ENCODE measurements around the gene PPIP5K2.
"Not testable (repeated sequence)": the region's sequence is repeated elsewhere in the genome, so short reads cannot be mapped to it uniquely, and the experiment has no call there.

The PPIP5K2 gene

DNA sequence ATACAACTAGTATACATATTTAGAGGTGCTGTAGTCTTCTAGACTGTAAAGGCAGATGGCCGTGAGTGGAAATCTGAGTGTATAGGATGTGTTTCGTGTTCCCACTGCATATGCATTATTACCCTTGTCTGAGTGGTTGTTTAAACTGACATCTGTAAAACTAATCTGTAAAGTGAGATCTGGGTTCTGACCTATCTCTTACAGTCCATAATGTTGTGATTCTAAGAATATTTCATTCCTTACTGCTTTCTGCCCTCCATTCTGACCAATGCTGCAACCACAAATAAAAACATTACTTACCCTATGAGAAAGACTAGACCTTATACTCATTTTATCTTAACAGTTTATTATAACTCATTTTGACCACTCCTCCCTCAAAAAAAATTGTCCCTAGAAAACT lies 90.9 kb downstream of the PPIP5K2 start:
- DNase-seq: no peak

DNA sequence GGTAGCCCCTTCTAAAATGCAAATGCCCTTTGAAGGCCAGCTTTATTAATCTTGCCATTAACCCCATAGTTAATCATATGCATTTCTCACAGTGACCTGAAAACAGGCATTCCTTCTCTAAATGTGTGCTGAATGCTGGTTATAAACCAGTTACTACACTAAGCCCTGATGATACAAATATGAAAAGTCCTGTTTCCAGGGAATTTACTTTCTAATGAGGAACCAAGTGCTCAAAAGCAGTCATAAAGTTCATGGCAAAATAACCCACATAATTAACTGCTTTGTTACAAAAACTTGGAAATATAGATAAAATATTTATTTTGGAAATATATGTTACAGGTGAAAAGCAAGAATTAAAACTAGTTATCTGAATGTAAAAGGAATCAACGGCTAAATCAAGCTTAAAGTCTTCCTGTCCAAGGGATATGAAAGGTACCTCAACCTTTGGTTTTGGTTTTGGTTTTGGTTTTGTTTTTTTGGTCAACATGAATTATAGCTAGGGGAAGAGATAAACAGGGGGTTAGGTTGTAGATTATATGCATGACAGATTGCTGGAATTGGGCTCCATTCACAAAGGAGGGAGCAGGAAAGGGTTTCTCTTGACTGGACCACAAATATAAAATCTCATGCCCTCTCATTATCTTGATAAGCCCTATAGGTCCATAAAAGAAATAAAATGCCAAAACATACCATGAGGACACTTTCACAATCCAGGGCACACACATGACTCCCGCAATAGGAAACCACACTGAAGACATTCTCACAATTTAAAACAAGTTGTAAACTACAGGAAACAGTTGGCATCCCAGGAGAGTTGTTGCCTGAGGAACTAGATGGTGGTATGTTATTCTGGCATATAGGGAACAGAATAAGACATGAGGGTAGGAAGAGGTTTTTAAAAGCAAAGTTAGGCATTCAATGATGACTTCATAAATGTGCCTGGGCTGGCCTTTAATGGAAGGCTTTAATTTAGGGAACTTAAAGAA lies 91.8 kb downstream of the PPIP5K2 start:
- DNase-seq: peak; percentile 50

DNA sequence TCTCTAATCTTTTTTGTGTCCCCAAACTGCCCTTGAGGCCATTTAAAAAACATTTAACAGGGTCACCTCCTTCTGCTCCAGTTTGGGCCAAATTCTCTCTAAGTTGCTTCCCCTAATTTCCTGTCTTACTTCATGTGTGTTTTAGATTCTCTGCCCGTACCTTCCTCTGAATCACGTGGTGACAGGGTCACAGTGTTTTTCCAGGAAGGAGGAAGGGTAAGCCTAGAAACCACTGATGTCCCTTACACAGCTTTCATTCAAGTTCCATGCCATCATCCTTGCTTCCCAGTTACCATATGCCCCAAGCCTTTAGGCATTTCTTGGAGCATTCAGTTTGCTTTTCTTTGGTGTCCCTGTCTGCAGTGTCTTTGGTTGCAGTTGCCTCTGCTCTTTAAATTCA lies 96.0 kb downstream of the PPIP5K2 start:
- DNase-seq: peak; percentile 31

DNA sequence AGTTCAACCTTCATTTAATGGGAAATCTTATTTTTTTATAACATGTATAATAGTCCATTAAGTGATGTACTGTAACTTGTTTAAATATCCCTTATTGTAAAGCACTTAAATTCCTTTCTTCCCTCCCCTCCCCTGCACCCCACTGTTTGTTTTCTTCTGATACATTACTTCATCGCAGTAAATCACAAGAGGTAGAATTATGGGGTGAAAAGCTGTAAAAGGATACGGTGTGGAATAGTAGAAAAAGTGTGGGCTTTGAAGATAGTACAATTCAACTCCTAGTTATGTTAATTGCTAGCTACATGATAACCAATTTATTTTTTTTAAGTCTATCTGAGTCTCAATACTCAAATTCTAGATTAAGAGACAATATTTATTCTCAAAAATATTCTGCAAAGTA lies 96.6 kb downstream of the PPIP5K2 start:
- no peak for DNase-seq

DNA sequence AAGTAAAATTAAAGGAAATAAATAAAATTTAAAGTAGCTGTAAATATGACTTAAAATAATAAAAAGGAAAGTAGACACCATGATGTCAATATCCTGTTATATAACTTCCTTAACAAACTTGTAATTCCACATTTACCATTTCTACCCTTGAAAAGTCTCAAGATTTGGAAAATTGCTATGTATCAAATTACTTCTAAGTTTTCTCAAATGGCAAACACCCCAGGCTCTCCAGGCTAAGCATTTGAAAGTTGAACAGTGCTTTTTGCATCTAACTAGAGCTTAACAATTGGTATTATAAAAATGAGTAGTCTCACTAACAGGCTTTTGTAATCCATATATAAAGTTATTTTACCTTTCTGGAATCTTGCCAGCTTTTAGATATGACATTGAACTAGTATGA lies 97.0 kb downstream of the PPIP5K2 start:
- DNase-seq: no peak

DNA sequence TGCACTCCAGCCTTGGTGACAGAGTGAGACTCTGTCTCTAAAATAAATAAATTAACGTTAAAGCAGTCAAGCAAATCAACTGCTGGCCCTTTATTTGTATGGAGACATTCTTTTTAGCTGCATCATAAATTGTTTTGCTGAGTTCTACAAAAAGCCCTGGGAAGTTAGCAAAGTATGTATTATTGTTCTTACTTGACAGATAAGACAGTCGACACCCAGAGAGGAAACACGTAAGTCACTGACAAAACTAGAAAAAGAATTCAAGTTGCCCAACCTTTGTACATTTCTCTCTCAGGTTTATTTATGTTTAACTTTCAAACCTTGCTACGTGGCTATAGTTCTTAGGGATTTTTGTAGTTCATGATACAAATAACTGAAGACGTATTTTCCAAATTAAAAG lies 98.1 kb downstream of the PPIP5K2 start:
- peak; percentile 84 for DNase-seq

DNA sequence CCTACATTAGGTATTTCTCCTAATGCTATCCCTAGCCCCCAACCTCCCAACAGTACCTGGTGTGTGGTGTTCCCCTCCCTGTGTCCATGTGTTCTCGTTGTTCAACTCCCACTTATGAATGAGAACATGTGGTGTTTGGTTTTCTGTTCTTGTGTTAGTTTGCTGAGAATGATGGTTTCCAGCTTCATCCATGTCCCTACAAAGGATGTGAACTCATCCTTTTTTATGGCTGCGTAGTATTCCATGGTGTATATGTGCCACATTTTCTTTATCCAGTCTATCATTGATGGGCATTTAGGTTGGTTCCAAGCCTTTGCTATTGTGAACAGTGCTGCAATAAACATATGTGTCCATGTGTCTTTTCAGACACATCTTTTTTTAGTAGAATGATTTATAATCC lies 99.0 kb downstream of the PPIP5K2 start:
- DNase-seq: not testable (repeated sequence)

DNA sequence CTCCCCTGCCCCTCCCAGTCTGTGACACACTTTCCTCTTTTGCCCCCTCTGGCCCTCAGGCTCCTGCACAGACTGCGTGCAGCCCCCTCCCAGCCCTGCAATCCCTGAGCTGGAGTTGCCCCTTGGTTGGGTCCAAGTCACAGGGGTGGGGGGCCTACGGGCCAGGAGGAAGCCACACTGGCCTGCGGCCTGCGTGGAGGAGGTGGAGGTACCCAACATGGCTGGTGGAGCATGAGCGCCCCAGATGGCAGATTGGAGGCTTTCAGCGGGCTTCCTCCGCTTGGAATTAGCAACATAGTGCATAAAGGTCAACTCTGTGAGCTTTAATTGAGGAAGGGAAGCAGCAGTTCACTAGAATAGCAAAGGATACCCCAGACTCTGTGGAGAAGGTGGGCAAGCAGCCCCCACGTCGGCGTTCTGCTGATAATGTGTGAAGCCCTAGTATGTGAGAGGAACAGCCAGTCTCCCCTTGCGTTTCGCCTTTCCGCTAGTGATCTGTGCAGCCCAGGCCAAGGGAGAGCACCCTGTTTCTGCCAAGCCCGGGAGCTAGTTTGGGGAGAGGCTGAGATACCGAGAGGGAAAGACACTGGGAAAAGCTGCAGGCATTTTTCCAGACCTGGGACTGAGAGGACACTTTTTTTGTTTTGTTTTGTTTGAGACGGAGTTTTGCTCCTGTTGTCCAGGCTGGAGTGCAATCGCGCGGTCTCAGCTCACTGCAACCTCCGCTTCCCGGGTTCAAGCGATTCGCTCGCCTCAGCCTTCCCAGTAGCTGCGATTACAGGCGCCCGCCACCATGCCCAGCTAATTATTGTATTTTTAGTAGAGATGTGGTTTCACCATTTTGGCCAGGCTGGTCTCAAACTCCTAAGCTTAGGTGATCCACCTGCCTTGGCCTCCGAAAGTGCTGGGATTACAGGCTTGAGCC lies 103.2 kb downstream of the PPIP5K2 start:
- no peak for DNase-seq

DNA sequence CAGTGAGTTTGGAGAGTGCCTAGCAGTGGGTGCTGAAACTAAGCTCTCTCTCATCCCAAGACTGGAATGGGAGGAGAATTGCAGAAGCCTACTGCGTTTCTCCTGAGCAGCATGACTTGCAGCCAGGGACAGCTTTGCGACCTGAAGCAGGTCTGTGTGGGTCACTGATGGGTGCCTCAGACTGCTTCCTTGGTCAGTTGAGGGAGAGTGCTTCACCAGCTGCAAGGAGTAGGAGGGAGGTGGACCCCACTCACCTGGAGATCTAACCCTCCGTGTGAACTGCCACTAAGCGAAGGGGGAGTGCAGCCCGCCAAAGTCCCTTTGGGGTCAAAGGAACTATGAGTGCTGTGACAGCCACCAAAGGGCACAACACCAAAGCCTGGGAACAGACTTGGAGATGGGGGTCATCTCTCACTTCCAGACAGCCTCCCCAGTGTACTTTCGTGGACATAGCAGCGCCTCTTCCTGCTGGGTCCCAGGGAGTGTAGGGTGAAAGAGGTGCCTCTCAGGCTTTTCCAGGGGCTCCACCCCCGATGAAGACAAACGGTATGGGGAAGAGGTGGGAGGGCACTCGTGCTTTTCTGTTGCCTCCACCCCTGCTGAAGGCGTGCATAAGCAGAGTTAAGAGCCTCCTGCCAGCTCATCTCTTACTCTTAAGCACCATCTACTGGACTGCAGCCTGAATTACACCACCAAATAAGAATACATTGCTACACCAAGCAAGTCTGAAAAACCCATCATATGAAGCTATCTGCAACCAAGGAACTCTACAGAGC lies 104.2 kb downstream of the PPIP5K2 start:
- peak; percentile 84 for DNase-seq

DNA sequence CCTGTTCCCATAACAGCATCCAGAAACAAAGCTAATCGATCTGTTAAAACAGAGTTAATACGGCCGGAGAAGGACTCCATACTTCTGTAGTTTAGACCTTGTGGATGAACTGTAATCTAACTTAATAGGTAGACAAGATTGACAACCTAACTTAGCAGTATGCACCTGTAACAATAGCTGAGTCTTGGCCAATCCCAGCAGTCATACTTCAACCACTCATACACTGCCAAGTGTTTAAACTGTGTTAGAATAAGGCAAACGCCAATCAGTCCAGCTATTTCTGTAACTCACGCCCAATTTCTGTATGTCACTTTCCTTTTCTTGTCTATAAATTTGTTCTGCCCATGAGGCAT lies 104.8 kb downstream of the PPIP5K2 start:
- DNase-seq: no peak

DNA sequence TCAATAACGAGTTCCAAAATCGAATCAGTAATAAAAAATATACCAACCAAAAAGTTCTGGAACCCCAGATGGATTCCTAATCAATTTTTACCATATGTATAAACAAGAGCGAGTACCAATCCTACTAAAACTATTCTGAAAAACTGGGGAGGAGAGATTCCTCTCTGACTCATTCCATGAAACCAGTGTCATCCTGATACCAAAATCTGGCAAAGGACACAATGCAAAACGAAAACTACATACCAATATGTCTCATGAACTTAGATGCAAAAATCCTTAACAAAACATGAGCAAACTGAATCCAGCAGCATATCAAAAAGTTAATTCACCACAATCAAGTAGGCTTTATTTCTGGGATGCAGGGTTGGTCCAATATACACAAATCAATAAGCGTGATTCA lies 108.0 kb downstream of the PPIP5K2 start:
- peak; percentile 79 for DNase-seq

DNA sequence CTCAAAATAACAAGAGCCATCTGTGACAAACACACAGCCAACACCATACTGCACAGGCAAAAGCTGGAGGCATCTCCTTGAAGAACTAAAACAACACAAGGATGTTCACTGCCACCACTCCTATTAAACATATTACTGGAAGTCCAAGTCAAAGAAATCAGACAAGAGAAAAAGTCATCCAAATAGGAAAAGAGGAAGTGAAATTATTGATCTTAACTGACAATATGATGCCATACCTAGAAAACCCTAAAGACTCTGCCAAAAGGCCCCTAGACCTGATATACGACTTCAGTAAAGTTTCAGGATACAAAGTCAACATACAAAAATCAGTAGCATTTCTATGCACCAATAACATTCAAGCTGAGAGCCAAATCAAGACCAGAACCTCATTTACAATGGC lies 108.5 kb downstream of the PPIP5K2 start:
- no peak for DNase-seq

DNA sequence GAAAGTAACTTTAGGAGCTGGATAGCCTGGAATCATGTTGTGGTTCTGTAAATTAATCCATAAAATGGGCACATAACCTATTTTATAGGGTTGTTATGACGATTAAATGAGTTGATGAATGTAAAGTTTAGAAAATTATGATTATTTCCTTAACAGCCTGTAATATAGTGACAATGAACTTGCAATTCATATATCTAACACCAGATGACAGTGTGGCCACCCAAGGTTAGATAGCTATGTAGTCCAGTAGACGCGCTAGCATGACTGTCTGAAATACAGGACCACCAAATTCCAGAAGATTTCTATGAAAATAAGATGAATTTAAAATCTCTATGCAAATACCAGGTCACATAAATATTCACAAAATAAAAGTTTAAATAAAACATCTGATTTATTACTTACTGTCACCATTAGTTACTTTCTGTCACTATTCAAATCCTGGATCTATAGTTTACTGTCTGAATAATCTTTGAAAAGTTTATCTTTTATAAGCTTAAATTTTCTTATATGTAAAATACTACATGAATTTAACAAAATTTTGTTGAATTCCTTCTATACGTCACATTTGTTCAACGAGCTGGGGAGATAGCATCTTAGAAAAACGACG lies 112.4 kb downstream of the PPIP5K2 start:
- DNase-seq: peak; percentile 53

DNA sequence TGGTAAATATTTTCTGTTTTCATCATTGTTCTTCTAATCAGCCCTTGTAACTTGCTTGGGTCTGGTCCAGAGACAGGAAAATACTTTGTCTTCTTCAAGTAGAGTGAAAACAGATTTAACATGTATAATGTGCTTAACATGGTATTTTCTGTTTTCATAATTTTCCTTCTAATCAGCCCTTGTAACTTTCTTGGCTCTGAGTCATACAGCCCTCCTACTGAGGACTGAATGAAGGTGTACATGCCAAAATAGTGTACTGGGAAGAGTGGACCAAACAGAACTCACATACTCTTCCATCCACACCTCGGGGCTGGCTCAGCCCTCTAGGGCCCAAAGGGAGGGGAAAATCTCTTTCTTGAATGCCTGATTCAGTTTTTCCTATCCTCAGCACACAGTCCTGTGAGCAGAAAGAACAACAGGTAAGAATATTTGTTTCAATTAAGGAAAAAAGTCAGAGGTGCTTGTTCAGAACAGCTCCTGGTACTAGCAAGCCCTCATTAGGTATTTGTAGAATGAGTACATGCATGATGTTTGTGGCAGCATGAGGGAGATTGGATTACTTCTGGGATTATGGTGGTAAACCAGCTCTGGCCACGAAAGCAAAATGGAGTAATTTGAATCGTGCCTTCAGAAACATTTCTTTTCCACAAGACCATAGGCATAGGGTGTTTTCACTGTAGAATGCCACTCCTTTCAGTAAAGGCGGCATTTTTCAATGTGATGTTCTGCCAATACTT lies 114.3 kb downstream of the PPIP5K2 start:
- peak; percentile 50 for DNase-seq

DNA sequence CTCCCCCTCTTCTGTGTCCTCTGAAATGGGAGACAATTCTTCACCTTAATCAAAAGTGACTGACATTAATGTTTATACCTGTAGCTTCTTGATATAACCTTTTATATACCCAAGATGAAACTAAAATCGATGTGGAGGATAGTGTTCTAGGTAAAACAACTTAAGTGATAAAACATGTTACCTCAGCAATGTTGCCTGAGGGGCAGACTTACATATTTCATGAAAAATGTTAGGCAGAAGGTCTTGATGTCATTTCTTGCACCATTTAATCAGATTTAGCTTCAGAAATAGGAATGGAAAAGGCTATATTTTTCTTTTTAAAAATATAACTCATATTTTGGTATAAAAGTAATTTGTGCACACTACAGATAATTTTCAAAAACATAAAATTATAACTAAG lies 115.8 kb downstream of the PPIP5K2 start:
- no peak for DNase-seq

DNA sequence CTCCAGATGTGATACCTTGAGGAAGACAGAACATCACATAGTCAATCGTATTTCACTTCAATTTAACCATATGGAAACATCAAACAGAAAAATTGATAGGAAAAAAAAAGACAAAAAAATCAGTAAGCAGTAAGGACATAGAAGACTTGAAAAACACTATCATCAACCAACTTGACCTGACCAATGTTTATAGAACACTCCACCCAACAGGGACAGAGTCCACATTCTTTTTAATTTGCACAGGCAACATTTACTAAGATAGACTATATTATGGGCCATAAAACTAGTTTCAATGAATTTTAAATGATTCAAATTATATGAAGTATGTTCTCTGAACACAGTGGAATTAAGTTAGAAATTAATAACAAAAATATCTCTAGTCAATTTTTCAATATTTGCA lies 117.7 kb downstream of the PPIP5K2 start:
- no peak for DNase-seq

DNA sequence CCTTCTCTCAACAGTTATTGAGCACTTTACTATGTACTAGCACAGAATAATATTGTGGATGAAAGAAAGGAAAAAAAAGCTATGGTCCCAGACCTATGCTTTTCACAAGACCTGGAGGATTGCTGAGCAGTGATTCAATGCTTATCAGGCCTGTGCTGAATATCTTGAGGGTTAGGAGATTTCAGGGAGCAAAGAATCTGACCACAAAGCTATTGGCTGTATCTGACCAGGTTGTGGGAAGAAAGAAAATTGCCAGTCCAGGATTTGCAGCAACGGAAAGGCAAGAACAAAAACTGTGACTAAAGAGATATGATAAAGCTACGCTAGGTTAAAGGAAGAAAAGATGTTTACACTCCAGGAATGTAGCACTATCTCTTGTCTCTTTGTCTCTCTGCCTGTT lies 123.6 kb downstream of the PPIP5K2 start:
- no peak for DNase-seq

DNA sequence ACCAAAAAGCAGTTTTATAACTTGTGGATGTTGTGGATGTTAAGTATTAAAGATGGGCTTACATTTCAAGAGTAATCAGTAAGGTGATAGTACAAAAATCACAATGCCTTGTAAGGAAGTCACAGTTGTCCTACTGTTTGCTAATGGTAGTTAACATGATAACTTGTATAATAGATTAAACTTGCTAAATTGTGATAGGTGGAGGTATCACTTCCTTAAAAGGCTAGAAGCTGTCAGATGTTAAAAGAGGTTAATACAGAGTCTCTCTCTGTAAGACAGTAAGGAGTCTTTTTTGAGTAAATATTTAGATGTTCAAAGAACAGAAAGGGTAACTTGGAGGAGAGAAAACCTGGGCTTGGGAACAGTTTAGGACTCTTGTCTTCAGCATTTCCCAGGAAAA lies 124.3 kb downstream of the PPIP5K2 start:
- no peak for DNase-seq

DNA sequence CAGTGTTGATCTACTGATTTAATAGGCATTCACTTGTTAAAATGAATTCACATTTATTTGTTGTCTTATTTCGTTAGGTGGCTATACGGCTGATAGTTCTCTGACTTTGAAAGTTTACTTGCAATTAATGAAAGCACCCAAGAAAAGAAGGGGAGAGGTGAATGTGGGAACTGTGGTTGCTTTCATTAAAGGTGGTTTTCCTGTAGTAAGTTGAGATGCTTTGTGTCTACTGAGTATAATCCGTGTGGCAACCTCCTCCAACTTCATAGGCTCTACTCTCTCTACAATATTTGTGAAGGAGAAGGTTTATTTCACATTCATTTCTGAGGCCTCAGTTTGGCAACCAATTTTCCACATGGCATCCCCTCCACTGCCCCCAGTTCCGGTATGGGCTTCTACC lies 125.7 kb downstream of the PPIP5K2 start:
- no peak for DNase-seq

DNA sequence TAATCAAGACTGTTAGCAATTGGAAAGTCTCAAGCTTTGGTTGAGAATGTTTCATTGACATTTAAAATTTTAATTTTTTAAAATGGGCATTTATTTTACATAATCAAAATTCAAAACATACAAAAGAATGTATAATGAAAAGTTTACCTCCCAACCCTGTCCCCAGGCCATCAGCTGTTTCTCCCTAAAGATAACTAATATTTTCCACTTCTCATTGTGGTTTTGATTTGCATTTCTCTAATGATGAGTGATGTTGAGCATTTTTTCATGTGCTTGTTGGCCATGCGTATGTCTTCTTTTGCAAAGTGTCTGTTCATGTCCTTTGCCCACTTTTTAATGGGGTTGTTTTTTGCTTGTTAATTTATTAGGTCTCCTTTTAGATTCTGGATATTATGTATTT lies 127.0 kb downstream of the PPIP5K2 start:
- no peak for DNase-seq

DNA sequence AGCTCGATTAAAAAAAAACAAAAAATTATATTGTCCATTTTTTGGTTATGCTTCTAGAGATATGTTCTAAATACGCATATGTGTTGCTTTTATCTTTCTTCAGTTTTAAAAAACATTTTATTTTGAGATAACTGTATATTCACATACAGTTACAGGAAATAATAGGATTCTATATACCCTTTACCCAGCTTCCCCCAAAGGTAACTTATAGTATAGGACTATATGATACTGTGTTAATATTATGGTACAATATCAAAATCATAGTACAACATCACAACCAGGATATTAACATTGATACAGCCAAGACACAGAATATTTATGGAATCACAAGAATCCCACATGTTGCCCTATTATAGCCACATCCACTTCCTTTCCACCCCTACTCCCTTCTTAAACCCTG lies 129.0 kb downstream of the PPIP5K2 start:
- DNase-seq: peak; percentile 39

DNA sequence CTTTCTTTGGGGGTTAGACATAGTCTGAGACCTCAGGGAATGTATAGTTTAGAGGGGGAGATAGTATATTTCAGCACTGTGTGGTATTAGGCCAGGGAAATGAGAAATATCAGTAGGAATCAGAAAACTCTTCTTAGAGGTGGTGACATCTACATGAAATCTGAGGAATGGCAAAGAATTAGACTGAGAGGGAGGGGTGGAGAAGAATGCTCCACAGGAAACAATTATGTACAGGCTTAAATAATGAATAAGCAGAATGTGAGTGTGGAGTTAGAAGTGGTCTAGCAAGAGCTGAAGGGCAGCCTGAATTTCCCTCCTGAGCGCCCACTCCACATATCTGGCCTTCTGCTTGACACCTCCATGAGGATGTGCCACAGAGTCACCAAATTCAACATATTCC lies 134.8 kb downstream of the PPIP5K2 start:
- peak; percentile 31 for DNase-seq

All from fibroblast of skin of back (primary cell).